ENCODE data around the gene ELMO1.

DNA sequence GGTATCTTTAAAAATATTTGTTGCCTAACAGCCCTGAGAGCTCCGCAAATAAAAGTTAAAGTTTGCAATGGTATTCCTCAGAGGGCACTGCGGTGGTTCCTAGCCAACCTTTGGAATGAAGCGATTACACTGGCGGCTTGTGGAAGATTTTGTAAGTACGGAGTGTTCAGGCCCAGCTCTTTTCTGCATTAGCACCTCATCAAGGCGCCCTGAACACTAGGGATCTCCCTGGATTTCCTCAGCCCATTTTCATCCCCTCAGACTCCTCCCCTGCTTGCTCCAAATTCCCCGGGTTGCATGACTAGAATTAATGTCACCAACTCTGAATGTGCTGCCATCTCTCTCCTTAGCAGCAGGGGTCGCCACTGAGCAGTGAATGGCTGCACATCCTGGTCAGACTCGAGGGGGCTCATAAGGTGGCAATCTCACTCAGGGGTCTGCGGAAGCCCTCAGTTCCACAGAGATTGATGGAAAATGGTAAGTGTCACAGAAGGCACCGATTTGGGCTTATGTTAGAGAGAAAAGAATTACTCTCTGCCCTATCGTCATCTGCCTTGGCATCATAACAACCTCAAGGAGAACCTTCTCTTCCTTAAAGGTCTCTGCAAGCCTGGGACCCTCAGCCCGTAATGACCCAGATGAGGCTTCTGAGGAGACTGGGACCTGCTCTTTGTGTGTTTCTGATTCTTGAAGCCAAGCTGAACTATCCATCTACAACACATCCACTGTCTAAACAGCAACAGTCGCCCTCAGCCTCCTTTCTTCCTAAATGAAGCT is 461.5 kb downstream of the ELMO1 start:
- no peak for TF ChIP-seq POLR2AphosphoS5 (IDR thresholded peaks at IDR 0.05; ENCODE audit: low read depth, low read length)
- no peak for TF ChIP-seq POLR2A (IDR thresholded peaks at IDR 0.05; ENCODE audit: low read depth, low read length)

Data from GM12892 (cell line).